Psoas muscle (tissue), 8 donors: ENCODE results near the gene SLC8B1. TPM values are rescaled to one million over a fixed set of nuclear protein-coding genes. Genes with fewer than 3 reads are reported as not detected.

Source experiments
- ATAC-seq, 4 donors: fragments of 200-7000 bp; cut with Tn5 transposase; one replicate each; pipeline ENCODE4 v1.9.1; 2020; ENCODE audit warnings: moderate library complexity in 3 of 4, mild to moderate bottlenecking in 2 of 4
- DNase-seq, 2 donors: peaks; one replicate each; pipeline ENCODE4 v3.0.0-alpha.2; 2020
- H3K27ac ChIP-seq: fragments of 200-600 bp; one replicate; pipeline ENCODE4 v1.8.0; 2022
- H3K27me3 ChIP-seq, 3 donors: fragments of 200-600 bp in 1 of 3; one replicate each; pipeline versions ENCODE4 v1.6.1 to v1.8.0; 2013 to 2022; ENCODE audit warnings: low read length in 2 of 3, mild to moderate bottlenecking in 2 of 3, moderate library complexity in 1 of 3; ENCODE audit not compliant: insufficient read depth in 3 of 3
- H3K36me3 ChIP-seq, 2 donors: fragments of 200-600 bp in 1 of 2; one replicate each; pipeline versions ENCODE4 v1.6.1 to v1.8.0; 2013 to 2022; ENCODE audit warnings: low read depth in 1 of 2, mild to moderate bottlenecking in 1 of 2, moderate library complexity in 1 of 2; ENCODE audit not compliant: insufficient read depth in 1 of 2
- H3K4me1 ChIP-seq: fragments of 200-600 bp; one replicate; pipeline ENCODE4 v1.8.0; 2022
- H3K4me3 ChIP-seq: fragments of 200-600 bp; one replicate; pipeline ENCODE4 v1.8.0; 2022; ENCODE audit warnings: mild to moderate bottlenecking
- H3K9me3 ChIP-seq: fragments of 200-600 bp; one replicate; pipeline ENCODE4 v1.8.0; 2022
- CTCF ChIP-seq: fragments of 200-600 bp; IDR thresholded peaks from one replicate; pipeline ENCODE4 v1.8.0; 2022; ENCODE audit warnings: antibody characterized with exemption
- WGBS, 3 donors: extraction: QIAGEN DNeasy Blood & Tissue Kit; methylation state at CpG; one replicate each; pipeline versions ENCODE4 v1.1.6 to v1.1.7; 2013; 5-methylcytosine and 5-hydroxymethylcytosine counted together
- intact Hi-C, 2 donors: fragments of 100-400 bp; cut with DNase I; formaldehyde crosslinking; loops; one replicate each; pipeline versions ENCODE4 v1.11.0 to v1.14.2; 2022
- polyA plus RNA-seq, 3 donors: library from polyadenylated mRNA; stranded (reverse); fragments of 200-250 nt; gene quantifications; one replicate each; pipeline ENCODE4 v1.2.3, GENCODE V29; 2013
- total RNA-seq, 4 donors: library from RNA; stranded (reverse); fragmentation: NEBNext Ultra II Directional in 2 of 4; extraction: Animal tissue kit (Norgen Biotek cat#: 25700) in 2 of 4; gene quantifications; one replicate each; pipeline versions ENCODE4 v1.2.1 to v1.2.4, GENCODE V29; 2021 to 2023
- donor health status: healthy with polysubstance abuse.
- donor health status: DM: no; HTN: no; CAD: no; lungs with moderate emphysema.
- donor health status: Bipolar disorder and iron deficiency.
- donor health status: healthy.
- donor health status: DM: yes; HTN: yes; CAD: no.
- donor health status: DM: no; HTN: no; CAD: no.
- donor health status: DM: no; HTN: no; CAD: no.
- donor health status: DM: yes; HTN: yes; CAD: no.

SLC8B1 gene
- total and polyA plus RNA-seq, 7 donors, result 5.7 to 10.3 (median 9.2) TPM

- no peaks in the 10 kb centered on the region for H3K9me3 ChIP-seq
- no peak for DNase-seq
- WGBS, 3 donors, result 91 to 98% (median 94%) methylated on average over 4 to 7 of the region's 7 CpGs
- H3K27ac ChIP-seq, result no peak overlapping the region
- no peak for ATAC-seq
- TF ChIP-seq CTCF, result no peak
- H3K4me3 ChIP-seq, result no peak overlapping the region
- peaks cover 0 to 95% of the 10 kb centered on the region in 2 donors for H3K36me3 ChIP-seq
- intact Hi-C loops, result no loop called here
- peaks cover 4% of the 10 kb centered on the region for H3K4me1 ChIP-seq
- H3K27me3 ChIP-seq, result no peaks in the 10 kb centered on the region
Observed at GRCh38 chr12:113316155-113316554, 18.8 kb downstream of the SLC8B1 start.

GRCh38 chr12:113315358-113315757 lies 19.6 kb downstream of the SLC8B1 start:
- Histone ChIP-seq H3K27ac (no peak overlapping the region), H3K9me3 (no peaks in the 10 kb centered on the region), H3K4me1 (peaks cover 4% of the 10 kb centered on the region), H3K36me3 (peaks cover 0 to 95% of the 10 kb centered on the region in 2 donors), H3K4me3 (no peak overlapping the region), H3K27me3 (no peaks in the 10 kb centered on the region)
- intact Hi-C loops, result no loop called here
- DNase-seq, result no peak
- ATAC-seq, result no peak
- no peak for TF ChIP-seq CTCF
- 62 to 68% (median 66%) methylated on average over 9 of the region's 9 CpGs for WGBS, 3 donors

- intact Hi-C loops, result loop anchor here (5.0 kb wide), 2 partner anchors 113 to 598 kb away; no protein-coding TSS in a partner anchor
- 75 to 82% (median 81%) methylated on average over 7 of the region's 7 CpGs for WGBS, 3 donors
- no peaks in the 10 kb centered on the region for H3K27me3 ChIP-seq
- peaks cover 0 to 95% of the 10 kb centered on the region in 2 donors for H3K36me3 ChIP-seq
- no peaks in the 10 kb centered on the region for H3K9me3 ChIP-seq
- peaks cover 4% of the 10 kb centered on the region for H3K4me1 ChIP-seq
- ATAC-seq (no peak), DNase-seq (no peak)
- TF ChIP-seq CTCF, result no peak
- no peak overlapping the region for H3K27ac ChIP-seq
- no peak overlapping the region for H3K4me3 ChIP-seq
Observed at GRCh38 chr12:113314121-113314529, 20.8 kb downstream of the SLC8B1 start.

GRCh38 chr12:113310489-113310888 lies 24.4 kb downstream of the SLC8B1 start:
- peaks cover 0 to 96% of the 10 kb centered on the region in 2 donors for H3K36me3 ChIP-seq
- WGBS, 3 donors, result 95 to 100% (median 100%) methylated on average over 1 of the region's 1 CpG

More at GRCh38 chr12:113310489-113310888, 24.4 kb downstream of the SLC8B1 start:
- intact Hi-C loops, result loop anchor here (5.0 kb wide), 2 partner anchors 117 to 602 kb away; no protein-coding TSS in a partner anchor
- H3K27me3 ChIP-seq, result no peaks in the 10 kb centered on the region
- no peaks in the 10 kb centered on the region for H3K9me3 ChIP-seq
- no peak overlapping the region for H3K27ac ChIP-seq
- H3K4me1 ChIP-seq, result peaks cover 4% of the 10 kb centered on the region
- DNase-seq (no peak), ATAC-seq (no peak)
- no peak for TF ChIP-seq CTCF
- no peak overlapping the region for H3K4me3 ChIP-seq
